ENCODE results near the gene GSX2.
"Not testable (repeated sequence)": the region's sequence is repeated elsewhere in the genome, so short reads cannot be mapped to it uniquely, and the experiment has no call there.

The GSX2 gene

GRCh38 chr4:54107951-54108748, 8.2 kb downstream of the GSX2 start:
- DNase-seq = no peak

- no peak for DNase-seq
Measured at GRCh38 chr4:54109241-54110018, 9.5 kb downstream of the GSX2 start.

- no peak for DNase-seq
Measured at GRCh38 chr4:54110019-54110416, 10.1 kb downstream of the GSX2 start.

- DNase-seq = not testable (repeated sequence)
Measured at GRCh38 chr4:54113206-54113605, 13.2 kb downstream of the GSX2 start.

GRCh38 chr4:54116246-54116645, 16.3 kb downstream of the GSX2 start:
- DNase-seq = not testable (repeated sequence)

DNA sequence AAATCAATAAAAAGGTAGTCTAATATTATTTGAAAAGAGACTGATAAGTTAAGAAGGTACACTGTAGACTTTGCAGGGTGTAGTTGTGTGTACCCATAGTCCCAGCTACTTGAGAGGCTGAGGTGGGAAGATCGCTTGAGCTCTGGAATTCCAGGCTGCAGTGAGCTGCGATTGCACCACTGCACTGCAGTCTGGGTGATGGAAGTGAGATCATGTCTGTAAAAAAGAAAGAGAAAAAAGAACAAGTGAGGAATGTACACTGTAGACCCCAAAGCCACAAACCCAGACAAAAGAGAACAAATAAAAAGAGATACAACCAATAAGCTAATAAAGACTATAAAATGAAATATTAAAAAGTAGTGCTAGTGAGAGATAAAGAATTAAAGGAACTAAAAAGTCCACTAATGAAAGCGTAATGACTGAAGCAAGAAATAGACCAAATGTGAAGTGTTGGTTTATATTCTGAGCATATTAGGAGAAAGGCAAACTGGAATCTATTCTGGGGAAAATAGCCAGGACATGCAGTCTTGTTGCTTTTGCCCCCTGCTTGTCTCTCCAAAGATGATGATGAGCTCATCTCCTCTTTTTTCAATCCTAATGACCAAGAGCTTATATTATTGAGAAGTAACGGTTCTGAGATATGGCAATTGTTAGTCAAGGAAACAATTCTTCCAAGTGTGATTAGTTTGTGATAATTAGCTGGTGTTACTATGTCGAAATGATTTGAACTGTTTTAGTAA, 19.1 kb downstream of the GSX2 start:
- DNase-seq = no peak

DNA sequence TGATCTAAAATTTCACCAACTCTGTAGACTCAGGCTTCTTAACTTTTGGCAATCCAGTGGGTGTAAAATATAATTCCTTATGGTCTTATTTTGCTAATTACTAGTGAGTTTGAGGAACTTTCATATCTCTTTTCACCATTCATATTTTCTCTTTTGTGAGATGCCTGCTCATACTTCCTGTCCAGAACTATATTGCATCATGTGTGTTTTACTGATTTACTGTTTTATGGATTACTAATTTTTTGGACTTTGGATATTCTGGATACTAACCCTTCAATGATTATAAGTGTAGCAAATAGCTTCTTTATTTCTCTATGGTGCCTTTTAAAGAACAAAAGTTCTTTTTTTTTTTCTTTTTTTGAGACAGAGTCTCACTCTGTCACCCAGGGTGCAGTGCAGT, 20.6 kb downstream of the GSX2 start:
- no peak for DNase-seq

DNA sequence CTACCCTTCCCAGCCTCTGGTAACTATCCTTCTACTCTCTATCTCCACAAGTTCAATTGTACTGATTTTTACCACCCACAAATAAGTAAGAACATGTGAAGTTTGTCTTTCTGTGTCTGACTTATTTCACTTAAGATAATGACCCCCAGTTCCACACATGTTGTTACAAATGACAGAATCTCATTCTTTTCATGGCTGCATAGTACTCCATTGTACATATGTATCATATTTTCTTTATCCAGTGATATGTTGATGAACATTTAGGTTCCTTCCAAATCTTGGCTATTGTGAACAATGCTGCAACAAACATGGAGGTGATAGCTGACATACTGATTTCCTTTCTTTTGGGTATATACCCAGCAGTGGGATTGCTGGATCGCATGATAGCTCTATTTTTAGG, 27.7 kb downstream of the GSX2 start:
- DNase-seq = no peak

GRCh38 chr4:54128694-54129093, 28.7 kb downstream of the GSX2 start:
- not testable (repeated sequence) for DNase-seq

GRCh38 chr4:54139332-54139731, 39.4 kb downstream of the GSX2 start:
- no peak for DNase-seq

DNA sequence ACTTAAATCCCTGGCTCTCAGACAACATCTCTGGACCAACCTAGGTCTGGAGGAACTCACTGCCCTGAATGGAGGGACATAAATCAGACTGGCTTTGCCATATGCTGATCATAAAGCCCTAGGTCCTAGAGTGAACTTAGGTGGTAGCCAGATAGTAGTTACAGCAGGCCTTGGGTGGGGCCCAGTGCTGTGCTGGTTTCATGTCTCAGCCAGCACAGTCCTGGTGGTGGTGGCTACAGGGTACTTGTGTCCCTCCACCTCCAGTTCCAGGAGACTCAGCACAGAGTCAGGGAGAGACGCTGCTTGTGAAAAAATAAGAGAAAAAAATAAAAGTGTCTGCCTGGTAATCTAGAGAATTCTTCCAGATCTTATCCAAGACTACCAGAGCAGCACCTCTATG, 40.3 kb downstream of the GSX2 start:
- no peak for DNase-seq

GRCh38 chr4:54144199-54144598, 44.2 kb downstream of the GSX2 start:
- DNase-seq = no peak

DNA sequence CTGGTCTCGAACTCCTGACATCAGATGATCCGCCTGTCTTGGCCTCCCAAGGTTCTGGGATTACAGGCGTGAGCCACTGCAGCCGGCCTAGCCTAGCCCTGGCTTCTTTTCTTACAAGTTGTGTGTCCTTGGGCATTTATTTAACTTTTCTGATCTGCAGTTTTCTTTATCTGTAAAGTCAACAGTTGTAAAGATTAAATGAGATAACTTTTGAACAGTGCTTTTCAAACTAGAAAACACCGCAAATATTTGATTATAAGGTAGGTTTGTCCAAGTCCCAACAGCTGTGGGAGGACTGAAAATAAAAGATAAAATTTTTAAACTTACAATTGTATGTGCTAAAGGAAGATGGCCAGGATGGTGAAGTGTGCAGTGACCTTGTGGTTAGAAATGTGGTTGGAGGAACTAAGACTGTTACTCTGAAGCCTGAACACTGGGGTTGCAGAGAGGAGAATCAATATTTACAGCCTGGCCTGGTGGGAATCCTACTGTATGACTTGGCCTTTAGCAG, 44.8 kb downstream of the GSX2 start:
- no peak for DNase-seq

DNA sequence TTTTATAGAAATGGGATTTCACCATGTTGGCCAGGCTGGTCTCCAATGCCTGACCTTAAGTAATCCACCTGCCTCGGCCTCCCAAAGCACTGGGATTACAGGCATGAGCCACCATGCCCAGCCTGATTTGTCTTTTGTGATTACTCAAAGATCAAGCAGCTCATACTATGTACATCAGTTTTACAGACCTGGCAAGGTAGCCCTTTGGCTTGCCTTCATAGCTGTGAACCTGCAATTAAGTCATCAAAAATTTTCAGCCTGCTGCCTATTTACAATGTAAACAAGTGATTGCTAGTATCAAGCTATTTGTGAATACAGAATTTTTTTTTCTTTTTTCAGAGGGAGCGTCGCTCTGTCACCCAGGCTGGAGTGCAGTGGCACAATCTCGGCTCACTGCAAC, 46.2 kb downstream of the GSX2 start:
- DNase-seq = peak; percentile 55

- no peak for DNase-seq
Measured at GRCh38 chr4:54149323-54149722, 49.4 kb downstream of the GSX2 start.
